Ovary (tissue), 9 donors: ENCODE results near the gene ARHGAP40. TPM values are rescaled to one million over a fixed set of nuclear protein-coding genes. Genes with fewer than 3 reads are reported as not detected.

Source experiments
- DNase-seq, 5 donors: peaks; one replicate each; pipeline ENCODE4 v3.0.0-alpha.2; 2019 to 2020
- H3K27ac ChIP-seq, 2 donors: fragments of 200-600 bp; one replicate each; pipeline versions ENCODE4 v1.5.1 to v1.8.0; 2019 to 2022
- H3K27me3 ChIP-seq: fragments of 200-600 bp; one replicate; pipeline ENCODE4 v1.8.0; 2022
- H3K36me3 ChIP-seq: fragments of 200-600 bp; sonication (generic); one replicate; pipeline ENCODE4 v1.5.1; 2019
- H3K4me1 ChIP-seq: one replicate; pipeline ENCODE4 v1.8.1; 2013; ENCODE audit warnings: mild to moderate bottlenecking, moderate library complexity; ENCODE audit not compliant: insufficient read depth
- H3K4me3 ChIP-seq: fragments of 200-600 bp; sonication (generic); one replicate; pipeline ENCODE4 v1.5.1; 2017
- H3K9me3 ChIP-seq, 2 donors: fragments of 200-600 bp in 1 of 2; sonication (generic) in 1 of 2; one replicate each; pipeline versions ENCODE4 v1.5.1 to v1.8.1; 2013 to 2019; ENCODE audit warnings: mild to moderate bottlenecking in 1 of 2, moderate library complexity in 1 of 2
- CTCF ChIP-seq, 3 donors: fragments of 450-650 bp in 2 of 3; fragments of 200-600 bp in 1 of 3; IDR thresholded peaks; one replicate each; pipeline versions ENCODE4 v1.5.1 to v1.8.0; 2016 to 2022; ENCODE audit warnings: antibody characterized with exemption in 3 of 3, mild to moderate bottlenecking in 1 of 3
- EP300 ChIP-seq: sonication (generic); formaldehyde crosslinking; IDR thresholded peaks from one replicate; pipeline ENCODE4 v1.6.1; 2017; ENCODE audit warnings: antibody characterized with exemption
- POLR2A ChIP-seq: fragments of 450-650 bp; IDR thresholded peaks from one replicate; pipeline ENCODE4 v1.6.1; 2017; ENCODE audit warnings: antibody characterized with exemption, mild to moderate bottlenecking, moderate library complexity
- WGBS, 3 donors: extraction: QIAGEN DNeasy Blood & Tissue Kit in 1 of 3; methylation state at CpG; one replicate each; pipeline versions ENCODE4 v1.1.5 to v1.1.7; 2013 to 2017; 5-methylcytosine and 5-hydroxymethylcytosine counted together
- intact Hi-C, 4 donors: fragments of 100-400 bp; cut with DNase I; formaldehyde crosslinking; loops; one replicate each; pipeline versions ENCODE4 v1.11.0 to v1.15.1; 2022 to 2023
- polyA plus RNA-seq, 2 donors: library from polyadenylated mRNA; stranded (reverse); fragments of 200-250 nt in 1 of 2; fragments of 350-450 nt in 1 of 2; fragmentation: Illumina TruSeq in 1 of 2; extraction: RNeasy Lipid Tissue Mini Kit (QIAGEN cat#74804) in 1 of 2; gene quantifications; one replicate each; pipeline ENCODE4 v1.2.3, GENCODE V29; 2013 to 2014
- total RNA-seq, 7 donors: library from RNA; depleted of rRNA in 2 of 7; stranded (reverse); fragments of >200 nt in 2 of 7; fragmentation: NEBNext Ultra II Directional in 3 of 7; extraction: Animal tissue kit (Norgen Biotek cat#: 25700) in 3 of 7; gene quantifications; one replicate each; pipeline versions ENCODE4 v1.1.0 to v1.2.4, GENCODE V29; 2016 to 2023
- donor health status: DM: no; HTN: no; CAD: no; lungs with moderate emphysema.
- donor health status: DM: no; HTN: no; CAD: no.
- donor health status: Bipolar disorder and iron deficiency.
- donor health status: DM: yes; HTN: yes; CAD: no.
- donor health status: DM: no; HTN: no; CAD: no.
- donor health status: DM: yes; HTN: yes; CAD: no.

The ARHGAP40 gene
- total and polyA plus RNA-seq, 9 donors: not detected

- no peaks in the 10 kb centered on the region for H3K4me1 ChIP-seq
- H3K4me3 ChIP-seq: no peak overlapping the region
- H3K27me3 ChIP-seq: no peaks in the 10 kb centered on the region
- intact Hi-C loops: no loop called here
- DNase-seq: no peak
- no peaks in the 10 kb centered on the region for H3K36me3 ChIP-seq
- WGBS, 3 donors: 68 to 82% (median 73%) methylated on average over 4 of the region's 4 CpGs
- no peak overlapping the region for H3K27ac ChIP-seq
- TF ChIP-seq EP300 (no peak), POLR2A (no peak), CTCF (IDR thresholded peaks at IDR 0.05) (no peak)
- H3K9me3 ChIP-seq: no peaks in the 10 kb centered on the region
These were observed 6.6 kb downstream of the ARHGAP40 start for GRCh38 chr20:38608188-38608587.

DNA sequence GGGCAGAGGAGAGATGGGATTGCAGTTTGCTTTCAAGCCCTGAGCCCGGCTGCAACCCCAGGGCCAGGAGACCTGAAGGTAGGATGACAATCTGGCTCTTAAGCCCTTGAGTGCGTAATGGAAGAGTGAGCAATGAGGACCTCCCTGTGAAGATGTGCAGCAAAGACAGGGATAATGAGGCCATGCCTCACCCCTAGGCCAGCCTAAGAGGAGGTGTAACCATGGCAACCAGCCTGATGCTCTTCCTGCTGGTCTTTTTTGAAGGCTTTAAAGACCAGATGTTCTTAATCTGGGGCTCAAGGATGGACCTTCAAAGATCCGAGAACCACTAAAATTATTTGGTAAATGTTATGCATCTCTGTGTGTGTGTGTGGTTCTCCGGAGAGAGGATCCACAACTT lies 8.2 kb downstream of the ARHGAP40 start:
- Histone ChIP-seq H3K4me1 (no peaks in the 10 kb centered on the region), H3K9me3 (no peaks in the 10 kb centered on the region), H3K4me3 (no peak overlapping the region), H3K27me3 (no peaks in the 10 kb centered on the region), H3K27ac (no peak overlapping the region), H3K36me3 (no peaks in the 10 kb centered on the region)
- no peak for DNase-seq
- intact Hi-C loops: no loop called here
- no peak for TF ChIP-seq CTCF (IDR thresholded peaks at IDR 0.05)
- TF ChIP-seq POLR2A: no peak
- no peak for TF ChIP-seq EP300
- WGBS, 3 donors: 69 to 79% (median 74%) methylated on average over 4 of the region's 4 CpGs

- Histone ChIP-seq H3K27ac (no peak overlapping the region), H3K9me3 (no peaks in the 10 kb centered on the region), H3K4me1 (no peaks in the 10 kb centered on the region), H3K4me3 (no peak overlapping the region), H3K36me3 (no peaks in the 10 kb centered on the region), H3K27me3 (no peaks in the 10 kb centered on the region)
- DNase-seq: no peak
- 62 to 69% (median 64%) methylated on average over 5 of the region's 5 CpGs for whole genome bisulfite sequencing, 3 donors
- intact Hi-C loops: no loop called here
- no peak for TF ChIP-seq POLR2A
- TF ChIP-seq EP300: no peak
- TF ChIP-seq CTCF (IDR thresholded peaks at IDR 0.05): no peak
These were observed 8.9 kb downstream of the ARHGAP40 start for GRCh38 chr20:38610521-38610920.

DNA sequence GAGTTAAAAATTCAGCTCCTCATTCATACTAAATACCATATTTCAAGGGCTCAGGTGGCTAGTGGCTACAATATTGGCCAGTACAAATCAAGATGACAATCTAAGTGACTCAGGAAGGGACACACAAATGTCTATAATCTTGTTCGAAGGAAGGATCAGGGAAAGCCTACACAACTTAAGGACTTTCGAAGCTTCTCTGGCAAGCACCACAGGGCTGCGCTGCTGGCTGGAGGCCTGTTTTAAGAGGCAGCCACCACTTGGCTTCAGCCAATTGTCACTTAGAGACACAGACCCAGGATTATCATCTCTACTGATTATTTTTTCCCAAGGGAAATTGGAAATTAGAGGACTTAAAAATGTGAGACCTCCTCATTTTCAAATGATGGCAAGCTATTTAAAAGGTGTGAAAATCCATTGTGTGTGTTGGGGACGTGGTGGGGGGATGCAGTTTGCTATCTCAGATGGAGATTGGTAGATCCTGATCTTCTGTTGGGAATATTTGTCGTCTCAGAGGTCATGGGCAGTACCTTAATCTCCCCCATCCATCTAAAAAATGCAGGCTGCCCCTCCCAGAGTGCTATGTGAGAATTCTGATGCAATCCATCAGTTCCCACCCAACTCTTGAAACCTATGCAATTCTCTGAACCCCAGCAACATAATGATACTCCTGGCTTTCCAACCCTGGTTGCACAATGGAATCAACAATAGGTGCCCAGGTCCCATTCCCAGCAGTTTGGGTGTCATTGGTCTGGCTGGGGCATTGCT lies 11.3 kb downstream of the ARHGAP40 start:
- WGBS, 3 donors: 64 to 67% (median 64%) methylated on average over 5 of the region's 5 CpGs
- Histone ChIP-seq H3K9me3 (no peaks in the 10 kb centered on the region), H3K27ac (no peak overlapping the region), H3K4me3 (no peak overlapping the region), H3K4me1 (no peaks in the 10 kb centered on the region), H3K36me3 (no peaks in the 10 kb centered on the region), H3K27me3 (no peaks in the 10 kb centered on the region)
- TF ChIP-seq POLR2A (no peak), EP300 (no peak), CTCF (IDR thresholded peaks at IDR 0.05) (no peak)
- DNase-seq: no peak
- intact Hi-C loops: no loop called here
